SK-N-MC (cell line): ENCODE measurements around the gene RERG.
"Not testable (repeated sequence)": the region's sequence is repeated elsewhere in the genome, so short reads cannot be mapped to it uniquely, and the experiment has no call there.

Experiments
- DNase-seq: peaks from one replicate; pipeline ENCODE4 v3.0.0-alpha.2; 2011; ENCODE audit warnings: low read depth, low spot score
- H3K27ac ChIP-seq: fragments of 200-600 bp; sonication (generic); 2 replicates; pipeline ENCODE4 v1.5.1; 2016; ENCODE audit warnings: mixed run types
- H3K36me3 ChIP-seq: fragments of 200-600 bp; sonication (generic); 2 replicates; pipeline ENCODE4 v1.6.1; 2017; ENCODE audit warnings: antibody characterized with exemption, low read length, mixed read lengths; ENCODE audit not compliant: insufficient read depth
- H3K4me3 ChIP-seq: fragments of 200-600 bp; sonication (generic); 2 replicates; pipeline ENCODE4 v1.5.1; 2016
- H3K9ac ChIP-seq: fragments of 200-600 bp; sonication (generic); 2 replicates; pipeline ENCODE4 v1.8.0; 2017; ENCODE audit warnings: mixed run types, mixed read lengths; ENCODE audit not compliant: insufficient read length
- H3K9me3 ChIP-seq: fragments of 200-600 bp; sonication (generic); 2 replicates; pipeline ENCODE4 v1.6.1; 2017; ENCODE audit warnings: low read depth, mild to moderate bottlenecking, antibody characterized with exemption, low read length, moderate library complexity, mixed read lengths
- EZH2 ChIP-seq: fragments of 200-600 bp; sonication (generic); IDR thresholded peaks from one replicate; pipeline ENCODE4 v1.6.1; 2017; ENCODE audit warnings: antibody characterized with exemption
- FOXP2 ChIP-seq: optimal IDR thresholded peaks from 2 replicates; pipeline ENCODE3; 2011; ENCODE audit warnings: mild to moderate bottlenecking, moderate library complexity; ENCODE audit not compliant: insufficient read depth; ENCODE audit errors: extremely low read length, control extremely low read depth
- POLR2AphosphoS5 ChIP-seq: IDR thresholded peaks from 2 replicates; pipeline ENCODE4 v1.6.1; 2012; ENCODE audit warnings: mild to moderate bottlenecking, low read depth, low read length, borderline replicate concordance

RERG gene

GRCh38 chr12:15116983-15117382 is 104.2 kb downstream of the RERG start:
- Histone ChIP-seq H3K4me3 (no peak overlapping the region), H3K9me3 (no peaks in the 10 kb centered on the region), H3K9ac (no peak overlapping the region), H3K27ac (no peak overlapping the region), H3K36me3 (no peaks in the 10 kb centered on the region)
- DNase-seq = no peak
- no peak for TF ChIP-seq EZH2
- TF ChIP-seq FOXP2 = no peak
- no peak for TF ChIP-seq POLR2AphosphoS5

- no peak overlapping the region for H3K9ac ChIP-seq
- H3K4me3 ChIP-seq = no peak overlapping the region
- no peaks in the 10 kb centered on the region for H3K9me3 ChIP-seq
- no peak overlapping the region for H3K27ac ChIP-seq
- TF ChIP-seq POLR2AphosphoS5 (no peak), EZH2 (no peak), FOXP2 (no peak)
- no peak for DNase-seq
- H3K36me3 ChIP-seq = no peaks in the 10 kb centered on the region
These were observed 105.1 kb downstream of the RERG start for GRCh38 chr12:15116086-15116485.

- Histone ChIP-seq H3K9ac (no peak overlapping the region), H3K4me3 (no peak overlapping the region), H3K9me3 (no peaks in the 10 kb centered on the region), H3K36me3 (no peaks in the 10 kb centered on the region), H3K27ac (no peak overlapping the region)
- TF ChIP-seq FOXP2 = no peak
- TF ChIP-seq POLR2AphosphoS5 = no peak
- TF ChIP-seq EZH2 = no peak
- no peak for DNase-seq
These were observed 105.8 kb downstream of the RERG start for GRCh38 chr12:15115434-15115833.

- TF ChIP-seq POLR2AphosphoS5 (no peak), EZH2 (no peak), FOXP2 (no peak)
- H3K36me3 ChIP-seq = no peaks in the 10 kb centered on the region
- H3K9ac ChIP-seq = no peak overlapping the region
- H3K27ac ChIP-seq = no peak overlapping the region
- no peak overlapping the region for H3K4me3 ChIP-seq
- DNase-seq = no peak
- H3K9me3 ChIP-seq = no peaks in the 10 kb centered on the region
These were observed 106.7 kb downstream of the RERG start for GRCh38 chr12:15114501-15114900.

- H3K27ac ChIP-seq = no peak overlapping the region
- no peak for DNase-seq
- no peak overlapping the region for H3K4me3 ChIP-seq
- H3K9ac ChIP-seq = no peak overlapping the region
- no peaks in the 10 kb centered on the region for H3K36me3 ChIP-seq
- TF ChIP-seq FOXP2 (no peak), POLR2AphosphoS5 (no peak), EZH2 (no peak)
- no peaks in the 10 kb centered on the region for H3K9me3 ChIP-seq
These were observed 128.4 kb downstream of the RERG start for GRCh38 chr12:15092826-15093225.

GRCh38 chr12:15090441-15090840 is 130.8 kb downstream of the RERG start:
- Histone ChIP-seq H3K9ac (no peak overlapping the region), H3K4me3 (no peak overlapping the region), H3K9me3 (no peaks in the 10 kb centered on the region), H3K27ac (no peak overlapping the region), H3K36me3 (no peaks in the 10 kb centered on the region)
- no peak for DNase-seq
- no peak for TF ChIP-seq POLR2AphosphoS5
- TF ChIP-seq EZH2 = no peak
- no peak for TF ChIP-seq FOXP2

GRCh38 chr12:15088105-15088504 is 133.1 kb downstream of the RERG start:
- TF ChIP-seq POLR2AphosphoS5 = no peak
- no peak for TF ChIP-seq EZH2
- no peak for TF ChIP-seq FOXP2
- Histone ChIP-seq H3K36me3 (no peaks in the 10 kb centered on the region), H3K9ac (no peak overlapping the region)

GRCh38 chr12:15077751-15078150 is 143.5 kb downstream of the RERG start:
- DNase-seq, H3K9me3 ChIP-seq, H3K36me3 ChIP-seq, H3K27ac ChIP-seq, H3K4me3 ChIP-seq, H3K9ac ChIP-seq: not testable (repeated sequence)

More at GRCh38 chr12:15088105-15088504, 133.1 kb downstream of the RERG start:
- Histone ChIP-seq H3K9me3 (no peaks in the 10 kb centered on the region), H3K4me3 (no peak overlapping the region), H3K27ac (no peak overlapping the region)
- no peak for DNase-seq

GRCh38 chr12:15074351-15074750 is 146.9 kb downstream of the RERG start:
- no peak for TF ChIP-seq POLR2AphosphoS5
- no peak for TF ChIP-seq FOXP2
- no peak for TF ChIP-seq EZH2
- Histone ChIP-seq H3K36me3 (no peaks in the 10 kb centered on the region), H3K4me3 (no peak overlapping the region), H3K9ac (no peak overlapping the region), H3K9me3 (no peaks in the 10 kb centered on the region), H3K27ac (no peak overlapping the region)
- DNase-seq = no peak
